ENCODE results near the gene BRINP2. TPM values are rescaled to one million over a fixed set of nuclear protein-coding genes. Genes with fewer than 3 reads are reported as not detected.

The BRINP2 gene
- total and polyA plus RNA-seq, 2 of the 4 experiments (the other 2 are of a cell fraction): not detected

DNA sequence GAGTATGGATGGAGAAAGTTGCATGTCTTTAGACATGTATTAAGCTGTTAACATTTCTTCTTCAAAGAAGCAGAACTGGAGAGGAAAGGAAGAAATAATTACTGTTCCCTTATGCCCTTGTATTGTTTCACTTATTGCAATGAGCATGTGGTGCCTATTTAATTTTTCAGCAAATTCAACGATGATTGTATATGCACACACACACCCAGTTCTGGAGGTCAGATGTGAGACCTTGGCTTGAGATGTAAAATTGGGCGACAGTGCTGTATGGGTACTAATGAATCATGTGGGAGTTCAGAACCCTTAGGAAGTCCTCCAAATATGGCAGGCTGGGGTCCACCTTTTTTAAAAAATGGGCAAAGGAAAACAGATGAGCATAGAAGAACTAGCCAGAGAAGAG lies 27.5 kb downstream of the BRINP2 start:
- Histone ChIP-seq H3K9ac (ENCODE audit: low read depth, low read length) (no peak overlapping the region), H3K4ac (ENCODE audit: low read depth, low read length) (no peak overlapping the region), H3K4me3 (ENCODE audit: insufficient read depth, low read depth, low read length) (no peak overlapping the region), H4K20me1 (ENCODE audit: insufficient read depth, low read length) (no peaks in the 10 kb centered on the region), H2AK5ac (ENCODE audit: low read depth, low read length) (no peak overlapping the region), H4K8ac (ENCODE audit: low read depth in 2 of 2, low read length in 2 of 2) (no peak overlapping the region), H2BK15ac (ENCODE audit: low read depth, low read length) (no peak overlapping the region), H3K27ac (ENCODE audit: insufficient read depth, low read length) (no peak overlapping the region), H3K27me3 (ENCODE audit: control insufficient read depth, insufficient read depth, low read length) (no peaks in the 10 kb centered on the region; the same call in none of the 2 replicates), H3K9me1 (ENCODE audit: insufficient read depth, low read length) (no peaks in the 10 kb centered on the region), H4K91ac (ENCODE audit: insufficient read depth, low read depth, low read length) (no peak overlapping the region), H3K56ac (ENCODE audit: extremely low read depth, insufficient read depth, low read length) (no peak overlapping the region), H3K79me1 (ENCODE audit: low read depth in 1 of 2, low read length in 2 of 2) (no peaks in the 10 kb centered on the region), H3K4me1 (ENCODE audit: control insufficient read depth, insufficient read depth, low read length) (no peaks in the 10 kb centered on the region), H3K9me3 (ENCODE audit: control insufficient read depth, insufficient read depth, low read length) (no peaks in the 10 kb centered on the region), H3K18ac (ENCODE audit: low read depth, low read length) (no peak overlapping the region), H3K4me2 (ENCODE audit: low read depth, low read length) (no peak overlapping the region), H3K23ac (ENCODE audit: low read depth, low read length) (no peak overlapping the region), H2BK20ac (ENCODE audit: low read depth, low read length) (no peak overlapping the region), H2BK5ac (ENCODE audit: low read depth, low read length, poor library complexity, severe bottlenecking) (no peak overlapping the region), H2AFZ (replicated peaks; ENCODE audit: low read length, poor library complexity) (no peak overlapping the region), H3K36me3 (ENCODE audit: control insufficient read depth, insufficient read depth, low read length) (no peaks in the 10 kb centered on the region), H2AK9ac (replicated peaks; ENCODE audit: low read depth, low read length, poor library complexity) (no peak overlapping the region), H3K14ac (replicated peaks; ENCODE audit: low read depth, low read length) (no peak overlapping the region), H2BK120ac (ENCODE audit: low read depth, low read length) (no peak overlapping the region), H4K5ac (ENCODE audit: low read depth, low read length) (no peak overlapping the region)
- in situ Hi-C loops (cut with MboI; ENCODE audit: low sequenced_read_pairs) (no loop called here), dilution Hi-C loops (cut with HindIII; ENCODE audit: low sequenced_read_pairs, unreplicated experiment) (no loop called here), intact Hi-C loops (cut with micrococcal nuclease) (no loop called here)
- WGBS, 2 experiments (ENCODE audit: extremely low coverage in 2 of 2, insufficient read length in 1 of 2): no CpG with 5 or more reads among the region's 2 CpGs
- BruUV-seq (replicated peaks): no TSS peak
- ATAC-seq (ENCODE audit: low read depth): no peak
- ChIA-PET CTCF (no interaction called here), POLR2A (ENCODE audit: unreplicated experiment) (no interaction called here)
- DNase-seq: no peak
- TF ChIP-seq FOS (IDR thresholded peaks at IDR 0.05; ENCODE audit: low read depth, low read length) (no peak), MAFK (IDR thresholded peaks at IDR 0.05; ENCODE audit: low read depth, low read length) (no peak), CHD1 (IDR thresholded peaks at IDR 0.05; ENCODE audit: low read depth, low read length) (no peak), RAD21 (IDR thresholded peaks at IDR 0.05; ENCODE audit: low read length) (no peak), POLR2A (IDR thresholded peaks at IDR 0.05; ENCODE audit: low read depth, low read length) (no peak), MXI1 (IDR thresholded peaks at IDR 0.05; ENCODE audit: borderline replicate concordance, low read depth, low read length) (no peak), BHLHE40 (IDR thresholded peaks at IDR 0.05; ENCODE audit: low read depth, low read length) (no peak), RFX5 (IDR thresholded peaks at IDR 0.05; ENCODE audit: low read depth, low read length) (no peak), MAZ (IDR thresholded peaks at IDR 0.05; ENCODE audit: borderline replicate concordance, low read depth, low read length) (no peak), RCOR1 (IDR thresholded peaks at IDR 0.05; ENCODE audit: insufficient replicate concordance, low read length) (no peak), CEBPB (IDR thresholded peaks at IDR 0.05; ENCODE audit: low read depth, low read length) (no peak), SMC3 (IDR thresholded peaks at IDR 0.05; ENCODE audit: low read depth, low read length) (no peak)
- TF ChIP-seq, protein P1, sequence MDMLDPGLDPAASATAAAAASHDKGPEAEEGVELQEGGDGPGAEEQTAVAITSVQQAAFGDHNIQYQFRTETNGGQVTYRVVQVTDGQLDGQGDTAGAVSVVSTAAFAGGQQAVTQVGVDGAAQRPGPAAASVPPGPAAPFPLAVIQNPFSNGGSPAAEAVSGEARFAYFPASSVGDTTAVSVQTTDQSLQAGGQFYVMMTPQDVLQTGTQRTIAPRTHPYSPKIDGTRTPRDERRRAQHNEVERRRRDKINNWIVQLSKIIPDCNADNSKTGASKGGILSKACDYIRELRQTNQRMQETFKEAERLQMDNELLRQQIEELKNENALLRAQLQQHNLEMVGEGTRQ (IDR thresholded peaks at IDR 0.05; ENCODE audit: low read depth, low read length): no peak
- TF ChIP-seq, protein P2, sequence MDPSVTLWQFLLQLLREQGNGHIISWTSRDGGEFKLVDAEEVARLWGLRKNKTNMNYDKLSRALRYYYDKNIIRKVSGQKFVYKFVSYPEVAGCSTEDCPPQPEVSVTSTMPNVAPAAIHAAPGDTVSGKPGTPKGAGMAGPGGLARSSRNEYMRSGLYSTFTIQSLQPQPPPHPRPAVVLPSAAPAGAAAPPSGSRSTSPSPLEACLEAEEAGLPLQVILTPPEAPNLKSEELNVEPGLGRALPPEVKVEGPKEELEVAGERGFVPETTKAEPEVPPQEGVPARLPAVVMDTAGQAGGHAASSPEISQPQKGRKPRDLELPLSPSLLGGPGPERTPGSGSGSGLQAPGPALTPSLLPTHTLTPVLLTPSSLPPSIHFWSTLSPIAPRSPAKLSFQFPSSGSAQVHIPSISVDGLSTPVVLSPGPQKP (IDR thresholded peaks at IDR 0.05; ENCODE audit: borderline replicate concordance, low read depth, low read length): no peak

Measured in IMR-90 (cell line).